Activated T-helper 9 cell treated with anti-CD3 and anti-CD28 coated beads, Interleukin-2, amount 50 U/mL, for 16 hours (primary cell): Measurements from ENCODE around the gene MTHFD1L.
"Not testable (repeated sequence)": the region's sequence is repeated elsewhere in the genome, so short reads cannot be mapped to it uniquely, and the experiment has no call there.

Experiments used
- DNase-seq: peaks from one replicate; pipeline ENCODE4 v3.0.0-alpha.2; 2020; ENCODE audit warnings: low read depth

MTHFD1L gene

DNA sequence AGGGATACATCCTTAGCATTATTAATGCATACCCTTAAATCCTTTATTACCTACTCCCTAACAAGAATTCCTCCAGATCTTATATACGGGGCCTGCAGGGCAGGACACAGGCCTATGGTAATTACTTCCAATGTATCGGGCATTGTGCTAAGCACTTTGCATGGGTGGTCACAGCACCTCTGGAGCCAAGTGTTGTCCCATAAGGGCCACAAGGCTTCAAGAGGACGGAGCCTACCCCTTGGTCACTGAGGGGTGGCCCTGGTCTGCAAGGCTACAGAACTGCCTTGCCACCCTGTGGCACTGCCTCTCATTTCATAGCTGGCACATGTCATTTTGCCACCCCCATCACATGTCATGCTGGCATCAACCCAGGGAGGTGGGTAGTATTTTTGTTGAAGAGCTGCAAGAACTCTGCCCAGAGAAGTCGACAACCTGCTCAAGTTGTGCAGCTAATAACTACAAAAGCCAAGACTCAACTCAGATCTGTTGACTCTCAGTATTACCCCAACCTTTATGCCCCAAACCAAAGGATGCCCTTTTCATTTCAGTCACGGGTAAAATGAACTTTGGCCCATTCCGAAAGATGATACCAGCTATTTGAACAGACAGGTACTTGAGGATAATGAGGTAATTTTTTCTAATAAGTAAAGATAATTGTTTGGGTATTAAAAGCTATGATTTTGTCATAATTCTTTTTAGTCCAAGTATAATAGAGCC, 230.2 kb downstream of the MTHFD1L start:
- DNase-seq: no peak

DNA sequence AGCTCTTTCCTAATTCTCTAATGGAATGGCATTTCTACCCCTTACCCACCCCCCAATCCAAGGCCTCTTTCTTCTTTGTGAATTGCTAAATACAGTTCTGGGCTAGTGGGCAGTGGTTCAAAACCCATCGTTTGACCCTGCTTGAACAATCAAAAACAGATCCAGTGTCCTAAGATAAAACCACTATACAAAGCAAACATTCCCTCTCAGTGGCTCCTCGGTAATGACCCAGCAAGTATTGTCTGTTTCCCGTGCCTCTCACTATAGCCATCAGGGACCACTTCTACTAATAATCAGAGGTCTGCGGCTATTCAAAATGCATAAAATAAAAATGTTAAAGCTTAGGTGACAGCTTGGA, 230.7 kb downstream of the MTHFD1L start:
- no peak for DNase-seq

DNA sequence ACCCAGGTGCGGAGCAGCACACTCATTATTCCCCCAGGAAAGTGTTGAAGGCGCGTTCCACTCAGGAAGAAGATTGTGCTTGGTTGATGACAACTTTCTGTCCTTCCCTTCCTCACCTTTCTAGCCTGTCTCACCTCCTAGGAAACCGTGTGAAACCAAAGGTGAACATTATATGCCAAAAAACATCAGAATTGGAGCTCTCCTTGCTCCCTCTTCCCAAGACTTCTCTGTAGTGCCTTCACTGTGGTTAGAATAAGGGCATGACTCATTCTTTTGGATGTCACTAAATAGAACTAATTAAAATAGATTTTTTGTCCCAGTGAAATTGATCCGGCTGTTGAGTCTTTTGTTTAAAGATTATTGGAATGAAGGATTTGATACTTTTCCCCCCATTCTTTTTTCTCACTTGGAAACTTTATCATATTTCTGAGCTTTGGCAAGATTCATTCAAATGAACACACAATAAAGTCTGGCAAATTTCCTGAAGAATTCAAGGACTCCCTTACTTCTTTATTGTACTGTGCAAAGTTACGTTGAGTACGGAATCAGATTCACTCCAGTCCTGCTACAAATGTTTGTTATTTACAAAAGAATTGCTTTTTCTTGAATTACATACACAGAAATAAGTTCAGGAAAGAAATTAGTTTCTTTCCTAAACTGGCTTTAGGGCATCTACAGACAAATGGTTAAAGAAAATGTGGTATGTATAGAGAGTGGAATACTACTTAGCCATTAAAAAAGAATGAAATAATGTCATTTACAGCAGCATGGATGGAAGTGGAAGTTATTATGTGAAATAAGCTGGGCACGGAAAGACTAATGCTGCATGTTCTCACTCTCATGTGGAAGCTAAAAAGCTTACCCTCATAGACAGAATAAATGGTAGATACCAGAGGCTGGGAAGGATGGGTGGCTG, 231.4 kb downstream of the MTHFD1L start:
- DNase-seq: no peak

DNA sequence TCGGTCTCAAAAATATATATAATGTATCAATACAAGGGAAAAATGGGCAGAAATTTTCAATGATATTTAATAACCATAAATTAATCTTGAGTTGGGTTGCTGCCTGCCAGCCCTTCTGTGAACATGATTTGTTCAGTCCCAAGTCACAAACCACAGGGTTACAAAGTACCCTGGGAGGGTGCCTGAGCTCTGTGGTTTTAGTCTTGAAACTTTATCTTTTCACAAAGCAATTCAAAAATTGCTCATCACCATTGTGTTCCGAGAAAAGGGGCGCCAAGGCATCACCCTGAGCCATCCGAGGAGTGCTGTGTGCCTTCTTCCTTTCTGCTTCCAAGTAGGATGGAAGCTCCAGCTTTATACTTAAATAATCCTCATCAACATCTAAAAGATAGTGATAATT, 232.7 kb downstream of the MTHFD1L start:
- DNase-seq: no peak

DNA sequence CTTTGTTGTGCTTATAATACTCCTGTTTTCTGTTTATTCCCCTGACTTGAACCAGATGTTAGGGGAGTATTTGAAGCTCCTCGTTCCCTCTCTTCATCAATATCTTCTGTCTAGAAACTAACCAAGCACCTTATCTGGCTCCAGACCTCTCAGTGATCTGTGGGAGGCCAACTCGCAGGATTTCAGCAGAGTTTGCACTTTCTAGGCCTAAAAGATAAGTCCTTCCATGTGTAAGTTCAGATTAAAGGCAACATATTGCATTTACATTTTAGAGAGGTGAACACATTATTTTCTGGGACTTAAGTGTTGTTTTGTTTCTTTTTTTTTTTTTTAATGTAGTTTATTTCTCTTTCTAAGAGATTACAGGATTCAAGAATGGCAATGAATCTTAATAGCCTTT, 234.8 kb downstream of the MTHFD1L start:
- no peak for DNase-seq

DNA sequence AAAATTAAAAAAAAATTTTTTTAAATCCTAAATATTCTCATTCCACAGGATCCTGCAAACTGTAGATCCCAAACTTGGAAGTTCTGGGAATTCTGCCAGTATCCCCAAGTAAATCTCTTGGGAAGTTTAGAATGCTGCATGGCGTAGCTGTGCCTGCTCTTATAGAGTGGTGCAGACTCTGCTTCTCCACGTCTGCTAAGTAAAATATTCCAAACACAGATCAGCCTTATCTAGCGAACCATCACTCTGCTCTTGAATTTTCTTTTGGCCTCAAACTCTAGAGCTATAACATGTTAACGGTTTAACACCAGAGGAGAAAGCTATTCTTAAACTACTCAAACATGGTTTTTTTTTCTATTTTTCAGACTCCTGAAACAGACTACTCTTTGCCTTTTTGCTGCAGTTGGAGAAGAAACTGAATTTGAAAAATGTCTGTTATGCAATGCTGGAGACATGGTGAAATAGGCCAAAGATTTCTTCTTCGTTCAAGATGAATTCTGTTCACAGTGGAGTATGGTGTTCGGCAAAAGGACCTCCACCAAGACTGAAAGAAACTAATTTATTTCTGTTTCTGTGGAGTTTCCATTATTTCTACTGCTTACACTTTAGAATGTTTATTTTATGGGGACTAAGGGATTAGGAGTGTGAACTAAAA, 235.8 kb downstream of the MTHFD1L start:
- no peak for DNase-seq

DNA sequence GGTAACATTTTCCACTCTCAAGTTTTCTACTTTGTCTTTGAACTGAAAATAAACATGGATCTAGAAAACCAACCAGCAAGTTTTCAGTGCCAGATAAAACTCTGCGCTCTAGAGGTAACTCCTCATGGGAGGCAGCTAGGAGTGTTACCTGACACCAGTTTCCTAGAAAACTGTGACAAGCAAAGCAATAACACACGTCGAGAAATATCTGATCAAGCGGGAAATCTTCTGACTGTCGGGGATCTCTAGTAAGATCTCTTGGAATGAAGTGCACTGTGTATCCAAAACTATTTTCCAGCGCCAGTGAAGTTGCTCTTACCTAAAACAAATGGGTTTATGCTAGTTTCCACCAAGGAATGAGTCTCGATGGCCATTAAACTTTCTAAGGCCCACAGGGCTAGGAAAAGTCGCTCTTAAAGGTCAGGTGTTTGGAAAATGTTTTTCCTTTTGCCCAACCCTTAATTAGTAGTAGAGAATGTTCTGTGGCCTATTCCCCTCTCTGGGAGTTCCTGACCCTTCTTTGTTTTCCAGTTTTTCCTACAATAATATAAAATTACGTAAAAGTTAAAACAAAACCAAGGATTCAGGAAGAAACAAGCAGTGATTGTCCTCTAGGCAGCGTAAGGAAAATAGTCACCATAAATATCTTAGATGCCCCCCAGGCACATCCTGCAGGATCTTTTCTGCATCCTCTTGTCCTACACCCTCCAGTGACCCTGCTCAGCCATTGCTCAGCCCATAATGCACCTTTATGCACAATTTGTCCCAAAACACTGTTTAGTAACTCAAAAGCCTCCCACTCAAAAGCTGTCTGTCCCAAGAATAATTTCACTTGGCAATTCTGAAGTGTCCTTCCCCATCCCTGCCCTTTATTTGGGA, 236.6 kb downstream of the MTHFD1L start:
- DNase-seq: no peak

DNA sequence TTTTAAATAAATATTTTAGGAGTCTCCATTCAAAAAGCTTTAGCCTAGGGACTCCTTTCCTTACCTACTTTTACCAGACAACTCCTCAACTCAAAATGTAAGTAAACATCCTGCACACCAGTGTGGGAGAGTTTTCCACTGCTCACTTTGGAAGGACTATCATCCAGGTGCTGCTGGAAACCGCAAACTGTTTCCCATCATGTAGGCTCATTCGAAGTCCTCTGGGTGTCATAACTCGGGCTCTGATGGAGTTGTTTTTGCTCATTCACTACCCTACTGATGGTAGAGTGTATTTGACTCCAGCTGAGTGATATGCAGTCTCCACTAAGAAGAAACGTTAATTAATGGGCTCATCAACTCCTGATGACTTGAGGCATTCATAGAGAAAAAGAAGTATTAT, 237.8 kb downstream of the MTHFD1L start:
- no peak for DNase-seq

DNA sequence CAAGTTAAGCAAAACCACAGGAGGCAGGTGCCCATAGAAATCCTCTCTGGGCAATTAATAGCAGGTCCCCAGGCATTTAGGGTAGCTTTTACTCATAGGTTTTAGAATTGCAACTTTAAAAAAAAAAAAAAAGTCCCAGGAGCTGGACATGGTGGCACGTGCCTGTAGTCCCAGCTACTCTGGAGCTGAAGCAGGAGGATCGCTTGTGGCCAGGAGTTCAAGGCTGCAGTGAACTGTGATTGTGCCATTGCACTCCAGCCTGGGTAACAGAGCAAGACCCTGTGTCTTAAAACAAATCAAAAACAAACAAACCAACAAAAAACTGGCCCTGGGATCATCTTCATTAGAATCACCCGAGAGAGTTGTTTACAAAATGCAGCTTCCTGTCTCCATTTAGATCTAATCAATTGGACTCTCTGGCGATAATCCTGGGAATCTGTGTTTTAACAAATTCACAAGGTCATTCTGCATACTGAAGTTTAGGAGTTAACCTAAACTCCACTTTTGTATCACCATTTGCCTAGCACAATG, 242.5 kb downstream of the MTHFD1L start:
- DNase-seq: no peak

DNA sequence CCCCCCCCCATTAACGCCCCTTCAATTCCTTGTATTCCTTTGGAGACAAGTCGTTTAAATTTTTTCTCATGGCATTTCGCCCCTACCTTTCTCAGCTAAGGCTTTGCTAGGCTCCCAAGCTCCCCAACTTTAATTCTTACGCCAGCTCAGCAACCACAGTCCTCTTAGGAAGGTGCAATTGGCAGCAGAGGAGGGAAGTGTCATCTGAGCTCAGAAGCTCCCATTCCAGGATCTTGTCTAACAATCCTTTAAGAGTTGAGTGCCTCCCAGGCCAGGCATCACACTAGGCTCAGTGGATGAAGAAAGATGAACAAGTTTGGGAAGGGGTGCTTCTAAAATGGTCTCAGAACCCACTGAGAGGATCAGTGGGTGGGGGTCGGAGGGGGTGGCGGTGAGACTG, 243.0 kb downstream of the MTHFD1L start:
- no peak for DNase-seq

DNA sequence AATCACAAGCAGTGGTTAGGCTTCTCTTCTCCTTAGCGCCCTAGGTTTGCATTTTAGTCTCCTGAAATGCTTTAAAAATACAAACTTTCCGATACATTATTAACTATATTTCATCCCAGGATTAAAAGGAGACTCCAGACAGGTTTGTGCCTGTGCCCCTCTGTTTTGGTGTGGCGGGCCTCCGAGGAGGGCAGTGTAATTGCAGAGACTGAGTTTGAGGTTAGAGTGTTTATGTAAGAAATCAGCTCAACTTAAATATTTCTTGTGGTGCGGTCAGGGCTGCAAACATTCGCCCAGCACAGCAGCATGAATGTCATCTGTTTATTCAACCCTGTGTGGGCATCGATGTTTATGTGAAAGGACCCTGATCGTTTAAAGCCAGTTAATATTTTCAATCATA, 243.9 kb downstream of the MTHFD1L start:
- no peak for DNase-seq

DNA sequence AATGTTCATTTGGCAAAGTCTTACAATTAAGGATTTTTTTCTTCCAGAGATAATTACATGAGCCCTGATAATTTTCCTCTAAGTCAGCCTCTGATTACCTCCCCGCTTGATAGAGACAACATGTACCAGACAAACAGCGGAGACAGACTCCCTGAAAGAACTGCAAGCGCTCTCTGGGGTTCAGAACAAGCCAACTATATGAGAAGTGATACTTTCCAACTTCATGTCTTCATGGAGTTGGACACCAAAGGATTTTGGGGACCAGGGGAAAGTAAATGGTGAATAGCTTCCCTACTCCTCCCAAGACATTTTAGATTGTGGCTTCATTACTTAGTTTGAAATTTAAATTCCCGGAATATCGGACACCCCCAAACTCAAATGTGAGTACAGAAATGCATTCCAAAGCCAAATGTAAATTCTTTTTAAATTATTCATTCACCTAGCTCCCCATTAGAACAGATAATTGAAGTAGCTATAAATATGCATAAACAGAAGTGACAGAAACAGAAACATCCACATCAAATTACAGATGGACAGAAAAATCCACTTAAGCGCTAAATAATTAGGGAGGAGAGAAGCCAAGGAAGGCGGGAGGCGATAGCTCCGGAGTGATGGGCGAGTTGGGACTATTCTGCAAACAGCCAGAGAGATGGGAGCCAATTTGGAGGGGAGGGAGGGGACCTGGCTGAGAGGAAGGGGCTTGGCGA, 244.5 kb downstream of the MTHFD1L start:
- no peak for DNase-seq

DNA sequence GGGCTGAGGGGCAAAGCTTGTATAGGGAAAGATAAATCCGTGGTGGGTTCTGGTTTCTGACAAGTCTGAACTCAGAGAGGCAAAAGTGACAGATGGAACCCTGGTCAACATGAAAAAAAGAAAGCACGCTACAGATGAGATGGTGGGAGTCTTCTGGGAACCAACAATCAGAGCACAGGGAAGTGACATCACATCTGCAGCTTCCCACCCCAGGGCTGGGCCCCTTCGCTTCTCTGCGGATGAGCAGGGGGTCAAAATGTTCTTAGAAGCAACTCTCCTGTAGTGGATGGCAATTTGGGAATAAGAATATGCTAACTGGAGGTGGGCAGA, 245.0 kb downstream of the MTHFD1L start:
- no peak for DNase-seq

DNA sequence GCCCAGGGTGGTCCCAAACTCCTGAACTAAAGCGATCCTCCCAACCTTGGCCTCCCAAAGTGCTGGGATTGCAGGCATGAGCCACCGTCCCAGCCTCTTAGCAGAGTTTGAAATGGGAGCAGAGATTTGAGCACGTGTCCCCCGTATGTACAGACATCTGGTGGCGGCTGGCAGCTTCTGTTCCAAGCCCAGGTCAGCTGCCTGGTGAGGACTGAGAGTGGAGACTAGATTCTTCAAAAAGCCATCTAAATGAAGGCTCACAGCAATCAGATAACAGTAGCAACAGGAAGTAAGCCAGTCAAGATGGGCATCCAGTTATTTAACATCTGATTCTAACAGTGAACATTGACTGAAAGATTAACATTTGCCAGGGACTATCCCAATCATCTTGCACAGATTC, 246.2 kb downstream of the MTHFD1L start:
- no peak for DNase-seq

DNA sequence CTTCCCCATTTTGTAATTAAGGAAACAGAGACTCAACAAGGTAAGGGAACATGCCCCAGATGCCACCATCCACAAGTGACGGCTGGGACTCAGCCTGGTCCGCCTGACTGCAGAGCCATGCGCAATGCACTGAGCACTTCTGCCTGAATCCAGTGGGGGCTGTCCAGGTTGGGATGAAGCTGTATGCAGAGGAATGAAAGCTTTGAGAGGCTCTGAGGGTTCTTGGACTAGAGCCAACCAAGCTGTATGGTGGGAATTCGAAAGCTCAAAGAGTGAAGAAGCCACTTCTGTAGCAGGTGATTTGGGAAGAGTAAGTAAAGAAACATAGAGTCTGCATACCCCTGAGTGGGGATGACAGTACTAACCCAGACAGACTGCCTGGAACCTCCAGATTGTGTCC, 246.6 kb downstream of the MTHFD1L start:
- DNase-seq: no peak

DNA sequence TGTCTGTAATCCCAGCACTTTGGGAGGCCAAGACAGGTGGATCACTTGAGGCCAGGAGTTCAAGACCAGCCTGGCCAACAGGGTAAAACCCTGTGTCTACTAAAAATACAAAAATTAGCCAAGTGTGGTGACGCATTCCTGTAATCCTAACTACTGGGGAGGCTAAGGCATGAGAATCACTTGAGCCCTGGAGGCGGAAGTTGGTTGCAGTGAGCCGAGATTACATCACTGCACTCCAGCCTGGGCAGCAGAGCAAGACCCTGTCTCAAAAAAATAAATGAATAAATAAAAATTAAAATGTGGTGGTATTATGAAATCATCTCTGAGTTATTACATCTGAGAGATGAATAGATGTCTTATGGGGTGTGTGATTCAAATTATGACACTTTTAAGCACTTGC, 247.4 kb downstream of the MTHFD1L start:
- DNase-seq: not testable (repeated sequence)

DNA sequence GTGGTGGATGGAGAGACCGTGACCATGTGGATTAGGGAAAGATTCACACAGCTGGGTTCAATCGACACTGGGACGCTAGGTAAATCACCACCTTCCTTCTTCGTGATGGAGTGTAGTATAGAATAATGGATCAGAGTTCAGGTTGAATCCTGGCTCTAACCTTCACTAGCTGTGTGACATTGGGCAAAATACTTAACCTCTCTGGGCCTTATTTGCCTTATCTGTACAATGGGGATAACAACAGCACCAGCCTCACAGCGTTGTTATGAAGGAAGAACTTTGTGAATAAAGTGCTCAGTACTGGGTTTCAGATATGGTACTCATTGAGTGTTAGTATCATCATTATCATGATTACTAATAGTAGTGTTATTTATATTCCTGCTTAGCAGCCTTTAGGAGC, 248.1 kb downstream of the MTHFD1L start:
- no peak for DNase-seq

DNA sequence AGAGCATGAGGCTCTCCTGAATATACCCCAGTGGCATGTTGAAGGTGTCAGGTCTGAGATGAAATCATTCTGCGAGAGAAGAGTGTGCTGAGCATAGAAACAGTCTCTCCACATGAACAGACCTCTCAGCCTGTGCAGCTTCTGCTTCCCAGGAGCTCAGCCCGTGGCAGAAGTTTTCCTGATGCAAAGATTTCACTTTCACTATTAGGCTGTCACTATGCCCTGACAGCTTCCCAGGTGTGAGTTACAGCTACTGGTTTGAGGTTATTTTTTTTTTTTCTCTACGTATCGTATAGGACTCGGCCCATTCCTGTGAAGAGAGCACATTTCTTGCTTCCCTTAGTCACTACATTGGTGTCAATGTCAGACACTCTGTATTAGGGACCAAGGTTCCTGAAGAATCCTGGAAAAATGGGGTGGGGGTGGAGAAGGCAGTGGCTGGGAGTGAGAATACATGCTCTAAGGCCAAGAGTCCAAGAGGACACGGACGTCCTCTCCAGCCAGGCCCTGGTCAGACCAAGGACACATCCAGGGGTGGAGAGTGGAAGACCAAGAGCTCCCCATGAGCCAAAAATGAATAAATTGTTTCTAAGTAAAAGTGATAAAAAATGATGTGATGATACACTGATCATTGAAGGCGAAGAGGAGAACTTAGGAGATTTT, 253.1 kb downstream of the MTHFD1L start:
- DNase-seq: no peak

DNA sequence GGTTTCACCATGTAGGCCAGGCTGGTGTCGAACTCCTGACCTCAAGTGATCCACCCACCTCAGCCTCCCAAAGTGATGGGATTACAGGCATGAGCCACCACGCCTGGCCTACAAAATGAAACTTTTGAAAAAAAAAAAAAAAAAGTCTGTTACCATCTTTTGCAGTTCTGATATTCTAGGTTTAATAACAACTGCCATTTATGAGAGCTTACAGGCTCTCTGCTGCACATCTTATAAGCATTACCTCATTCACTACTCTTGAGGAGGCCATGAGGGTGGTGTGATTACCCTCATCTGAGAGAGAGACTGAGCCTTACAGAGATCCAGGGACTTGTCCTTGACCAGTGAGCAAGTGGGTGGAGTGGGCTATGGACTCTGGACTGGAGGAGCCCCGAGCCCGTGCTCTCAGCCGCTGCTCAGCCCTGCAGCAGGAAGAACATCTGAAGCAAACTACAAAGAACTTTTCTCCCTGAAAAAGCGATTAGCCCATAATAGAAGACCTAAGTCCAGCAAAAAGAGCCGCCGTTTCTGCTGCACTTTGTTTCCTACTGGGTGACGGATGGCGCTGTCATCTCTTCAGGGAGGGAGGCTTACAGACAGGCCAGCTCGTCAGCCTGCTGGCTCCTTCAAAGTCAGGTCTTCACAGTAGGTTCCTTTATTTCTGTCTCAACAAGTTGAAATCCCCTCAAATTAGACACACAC, 254.5 kb downstream of the MTHFD1L start:
- DNase-seq: no peak

DNA sequence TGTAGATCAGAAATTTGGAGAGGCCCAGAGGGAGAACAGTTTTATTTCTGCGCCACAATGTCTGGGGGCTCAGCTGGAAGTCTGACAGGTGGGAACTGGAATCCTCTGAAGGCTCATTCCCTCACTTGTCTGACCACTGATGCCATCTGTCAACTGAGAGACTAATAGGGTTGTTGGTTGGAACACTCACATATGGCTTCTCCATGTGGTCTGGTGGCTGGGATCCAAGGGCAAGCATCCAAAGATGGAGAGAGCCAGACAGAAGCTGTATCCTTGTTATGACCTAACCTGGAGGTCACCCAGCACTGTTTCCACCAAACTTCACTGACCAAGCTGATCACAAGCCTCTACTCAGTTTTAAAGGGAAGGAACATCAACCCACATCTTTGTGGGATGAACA, 256.4 kb downstream of the MTHFD1L start:
- no peak for DNase-seq
